KMS-11 (cell line): ENCODE results near the gene LY6G6D.

ENCODE experiments used
- H2AFZ ChIP-seq: fragments of 200-600 bp; sonication (generic); 2 replicates; pipeline ENCODE4 v1.6.1; 2016; ENCODE audit warnings: antibody characterized with exemption, mixed run types, low read depth
- H3K27ac ChIP-seq: fragments of 200-600 bp; sonication (generic); 2 replicates; pipeline ENCODE4 v1.6.1; 2016; ENCODE audit warnings: mild to moderate bottlenecking, mixed run types
- H3K27me3 ChIP-seq: fragments of 200-600 bp; sonication (generic); 2 replicates; pipeline ENCODE4 v1.6.1; 2017; ENCODE audit warnings: mild to moderate bottlenecking, low read depth, mixed run types, moderate library complexity; ENCODE audit not compliant: insufficient read depth
- H3K36me3 ChIP-seq: fragments of 200-600 bp; sonication (generic); 2 replicates; pipeline ENCODE4 v1.6.1; 2017; ENCODE audit warnings: mild to moderate bottlenecking, mixed run types; ENCODE audit not compliant: insufficient read depth
- H3K4me1 ChIP-seq: fragments of 200-600 bp; sonication (generic); 2 replicates; pipeline ENCODE4 v1.6.1; 2016; ENCODE audit warnings: mild to moderate bottlenecking, low read depth, mixed run types; ENCODE audit not compliant: poor library complexity, severe bottlenecking
- H3K4me2 ChIP-seq: fragments of 200-600 bp; sonication (generic); 2 replicates; pipeline ENCODE4 v1.7.0; 2016; ENCODE audit warnings: mild to moderate bottlenecking, mixed run types
- H3K4me3 ChIP-seq: fragments of 200-600 bp; sonication (generic); IDR thresholded peaks from 2 replicates; pipeline ENCODE4 v1.6.1; 2017; ENCODE audit warnings: low read depth, low read length, mixed read lengths; ENCODE audit not compliant: insufficient read depth
- H3K79me2 ChIP-seq: fragments of 200-600 bp; sonication (generic); 2 replicates; pipeline ENCODE4 v1.6.1; 2016; ENCODE audit warnings: low read depth, mixed run types; ENCODE audit not compliant: insufficient read depth
- H3K9ac ChIP-seq: fragments of 200-600 bp; sonication (generic); 2 replicates; pipeline ENCODE4 v1.6.1; 2016; ENCODE audit warnings: mild to moderate bottlenecking, mixed run types
- H4K20me1 ChIP-seq: fragments of 200-600 bp; sonication (generic); 2 replicates; pipeline ENCODE4 v1.6.1; 2016; ENCODE audit warnings: mild to moderate bottlenecking, mixed run types; ENCODE audit not compliant: insufficient read depth
- TF ChIP-seq, protein P1 (sequence below): fragments of 200-600 bp; sonication (generic); conservative IDR thresholded peaks from 2 replicates; pipeline ENCODE4 v1.6.1; 2017; ENCODE audit warnings: low read depth, mild to moderate bottlenecking, antibody characterized with exemption, low read length, moderate library complexity, mixed read lengths

Gene LY6G6D

DNA sequence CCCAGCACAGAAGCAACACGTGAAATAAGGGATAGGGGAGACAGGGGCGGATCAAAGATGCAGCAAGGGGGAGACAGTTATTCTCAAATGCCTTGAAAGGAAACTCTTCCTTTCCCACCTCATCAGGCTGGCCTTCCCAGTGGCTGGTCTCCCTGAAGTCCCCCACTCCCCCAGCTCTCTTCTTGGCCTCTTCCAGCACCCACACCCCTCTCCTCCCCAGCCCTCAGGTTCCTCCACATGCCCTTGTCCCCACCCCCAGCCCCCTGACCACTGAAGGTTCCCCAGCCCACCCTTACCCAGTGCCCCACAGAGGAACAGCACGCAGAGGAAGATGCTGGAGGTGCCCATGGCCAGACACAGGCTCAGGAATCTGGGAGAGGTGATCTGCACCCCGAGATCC lies 1.7 kb upstream of the LY6G6D start:
- no peaks in the 10 kb centered on the region for H3K27me3 ChIP-seq
- H3K36me3 ChIP-seq: no peaks in the 10 kb centered on the region
- no peak overlapping the region for H3K4me2 ChIP-seq
- H3K9ac ChIP-seq: no peak overlapping the region
- no peak overlapping the region for H2AFZ ChIP-seq
- H3K27ac ChIP-seq: no peak overlapping the region
- H4K20me1 ChIP-seq: no peaks in the 10 kb centered on the region
- TF ChIP-seq, protein P1, sequence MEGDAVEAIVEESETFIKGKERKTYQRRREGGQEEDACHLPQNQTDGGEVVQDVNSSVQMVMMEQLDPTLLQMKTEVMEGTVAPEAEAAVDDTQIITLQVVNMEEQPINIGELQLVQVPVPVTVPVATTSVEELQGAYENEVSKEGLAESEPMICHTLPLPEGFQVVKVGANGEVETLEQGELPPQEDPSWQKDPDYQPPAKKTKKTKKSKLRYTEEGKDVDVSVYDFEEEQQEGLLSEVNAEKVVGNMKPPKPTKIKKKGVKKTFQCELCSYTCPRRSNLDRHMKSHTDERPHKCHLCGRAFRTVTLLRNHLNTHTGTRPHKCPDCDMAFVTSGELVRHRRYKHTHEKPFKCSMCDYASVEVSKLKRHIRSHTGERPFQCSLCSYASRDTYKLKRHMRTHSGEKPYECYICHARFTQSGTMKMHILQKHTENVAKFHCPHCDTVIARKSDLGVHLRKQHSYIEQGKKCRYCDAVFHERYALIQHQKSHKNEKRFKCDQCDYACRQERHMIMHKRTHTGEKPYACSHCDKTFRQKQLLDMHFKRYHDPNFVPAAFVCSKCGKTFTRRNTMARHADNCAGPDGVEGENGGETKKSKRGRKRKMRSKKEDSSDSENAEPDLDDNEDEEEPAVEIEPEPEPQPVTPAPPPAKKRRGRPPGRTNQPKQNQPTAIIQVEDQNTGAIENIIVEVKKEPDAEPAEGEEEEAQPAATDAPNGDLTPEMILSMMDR: no peak
- H3K79me2 ChIP-seq: no peaks in the 10 kb centered on the region
- no peak overlapping the region for H3K4me3 ChIP-seq
- H3K4me1 ChIP-seq: peaks cover 7% of the 10 kb centered on the region

DNA sequence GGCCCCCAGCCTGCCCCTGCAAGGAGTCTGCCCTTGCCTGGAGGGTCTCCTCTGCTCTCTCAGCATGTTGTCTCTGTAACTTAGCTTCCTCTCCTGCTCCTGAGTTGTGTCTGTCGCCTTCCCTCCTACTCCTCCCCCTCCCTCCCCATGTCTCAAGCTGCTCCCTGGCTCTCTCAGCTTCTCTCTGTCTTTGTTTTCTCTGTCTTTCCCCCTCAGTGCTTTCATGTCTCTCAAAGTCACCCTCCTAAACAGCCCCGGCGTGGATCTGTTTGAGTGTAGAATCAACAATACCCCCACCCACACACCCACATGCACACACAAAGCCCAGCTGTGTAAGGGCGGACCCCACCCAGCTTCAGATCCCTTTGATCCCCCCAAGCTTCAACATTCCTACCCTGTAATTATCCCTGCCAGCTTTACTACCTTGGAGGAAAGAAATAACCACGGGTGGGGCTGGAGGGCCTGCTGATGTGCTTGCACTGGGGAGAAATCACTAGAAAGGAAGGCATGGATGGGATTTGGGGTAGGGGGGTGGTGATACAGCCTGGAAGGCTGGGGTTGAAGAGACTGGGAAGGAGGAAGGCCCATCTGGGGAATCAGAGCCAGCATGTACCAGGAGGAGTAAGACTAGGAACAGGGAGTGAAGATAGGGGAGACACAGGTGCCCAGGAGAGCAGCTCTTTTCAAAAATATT lies 1.0 kb upstream of the LY6G6D start:
- no peaks in the 10 kb centered on the region for H3K27me3 ChIP-seq
- H3K79me2 ChIP-seq: no peaks in the 10 kb centered on the region
- H3K4me1 ChIP-seq: peaks cover 7% of the 10 kb centered on the region
- H3K9ac ChIP-seq: no peak overlapping the region
- H3K36me3 ChIP-seq: no peaks in the 10 kb centered on the region
- no peak overlapping the region for H3K4me3 ChIP-seq
- no peaks in the 10 kb centered on the region for H4K20me1 ChIP-seq
- no peak overlapping the region for H3K27ac ChIP-seq
- TF ChIP-seq, protein P1: no peak
- H2AFZ ChIP-seq: no peak overlapping the region
- no peak overlapping the region for H3K4me2 ChIP-seq

- no peak overlapping the region for H3K27ac ChIP-seq
- TF ChIP-seq, protein P1: no peak
- H3K9ac ChIP-seq: no peak overlapping the region
- H3K27me3 ChIP-seq: no peaks in the 10 kb centered on the region; the same call in 1 of the 2 replicates
- no peaks in the 10 kb centered on the region for H3K36me3 ChIP-seq
- H3K4me3 ChIP-seq: no peak overlapping the region
- no peaks in the 10 kb centered on the region for H4K20me1 ChIP-seq
- no peak overlapping the region for H2AFZ ChIP-seq
- H3K4me1 ChIP-seq: no peaks in the 10 kb centered on the region
- no peak overlapping the region for H3K4me2 ChIP-seq
- H3K79me2 ChIP-seq: no peaks in the 10 kb centered on the region
Measured at GRCh38 chr6:31717499-31718222, 2.5 kb downstream of the LY6G6D start.

DNA sequence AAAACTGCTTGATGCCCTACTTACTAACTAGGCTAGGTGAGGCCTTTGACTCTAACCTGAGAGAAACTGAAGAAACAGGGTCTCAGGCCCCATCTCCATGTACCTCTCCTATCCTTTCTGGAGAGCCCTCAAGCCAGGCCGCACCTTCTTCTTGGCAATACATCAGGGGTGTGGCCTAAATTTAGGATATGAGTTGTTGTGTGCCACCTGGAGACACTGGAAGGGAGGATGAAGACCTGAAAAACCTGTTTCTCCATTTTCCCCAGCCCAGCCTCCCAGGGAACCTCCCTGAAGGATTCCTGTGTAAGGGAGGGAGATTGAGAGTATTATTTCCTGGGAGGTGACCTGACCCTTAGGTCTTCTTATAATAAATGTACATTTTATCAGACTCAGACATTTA lies 3.1 kb downstream of the LY6G6D start:
- Histone ChIP-seq H3K9ac (no peak overlapping the region), H3K27ac (no peak overlapping the region), H3K4me3 (no peak overlapping the region), H3K4me2 (no peak overlapping the region), H3K4me1 (no peaks in the 10 kb centered on the region), H3K79me2 (no peaks in the 10 kb centered on the region), H2AFZ (no peak overlapping the region), H4K20me1 (no peaks in the 10 kb centered on the region), H3K27me3 (no peaks in the 10 kb centered on the region; the same call in 1 of the 2 replicates), H3K36me3 (no peaks in the 10 kb centered on the region)
- TF ChIP-seq, protein P1: no peak
